Right hindlimb (tissue), 1 donor: ENCODE measurements around the gene TAPT1.

Source experiments
- DNase-seq: peaks from one replicate; pipeline ENCODE4 v3.0.0-alpha.2; 2018

The TAPT1 gene, protein sequence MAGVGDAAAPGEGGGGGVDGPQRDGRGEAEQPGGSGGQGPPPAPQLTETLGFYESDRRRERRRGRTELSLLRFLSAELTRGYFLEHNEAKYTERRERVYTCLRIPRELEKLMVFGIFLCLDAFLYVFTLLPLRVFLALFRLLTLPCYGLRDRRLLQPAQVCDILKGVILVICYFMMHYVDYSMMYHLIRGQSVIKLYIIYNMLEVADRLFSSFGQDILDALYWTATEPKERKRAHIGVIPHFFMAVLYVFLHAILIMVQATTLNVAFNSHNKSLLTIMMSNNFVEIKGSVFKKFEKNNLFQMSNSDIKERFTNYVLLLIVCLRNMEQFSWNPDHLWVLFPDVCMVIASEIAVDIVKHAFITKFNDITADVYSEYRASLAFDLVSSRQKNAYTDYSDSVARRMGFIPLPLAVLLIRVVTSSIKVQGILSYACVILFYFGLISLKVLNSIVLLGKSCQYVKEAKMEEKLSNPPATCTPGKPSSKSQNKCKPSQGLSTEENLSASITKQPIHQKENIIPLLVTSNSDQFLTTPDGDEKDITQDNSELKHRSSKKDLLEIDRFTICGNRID

GRCh38 chr4:16225863-16226815, at the start of gene TAPT1:
TSS of gene TAPT1 (minus strand) at chr4:16226471. CDS start at chr4:16226457, 14 bp downstream.
- DNase-seq, result peak; percentile 90

DNA sequence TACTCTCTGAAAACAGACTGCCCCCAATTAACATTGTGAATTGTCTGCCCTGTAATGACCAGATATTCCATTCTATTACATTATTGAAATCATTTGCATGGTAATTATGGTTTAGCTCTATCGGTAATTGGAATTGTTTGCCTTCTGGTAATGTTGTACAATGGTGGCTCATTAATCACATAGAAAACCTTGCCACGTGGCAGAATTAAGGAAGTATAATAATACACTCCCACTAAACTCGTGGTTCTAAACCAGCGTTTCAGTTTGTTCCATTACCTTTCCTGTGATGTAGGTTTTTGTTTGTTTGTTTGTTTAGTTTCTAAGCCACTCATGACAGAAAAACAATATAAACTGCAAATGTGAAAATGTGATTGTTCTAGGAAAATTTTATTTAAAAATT, 45.1 kb upstream of the TAPT1 start:
- no peak for DNase-seq

DNA sequence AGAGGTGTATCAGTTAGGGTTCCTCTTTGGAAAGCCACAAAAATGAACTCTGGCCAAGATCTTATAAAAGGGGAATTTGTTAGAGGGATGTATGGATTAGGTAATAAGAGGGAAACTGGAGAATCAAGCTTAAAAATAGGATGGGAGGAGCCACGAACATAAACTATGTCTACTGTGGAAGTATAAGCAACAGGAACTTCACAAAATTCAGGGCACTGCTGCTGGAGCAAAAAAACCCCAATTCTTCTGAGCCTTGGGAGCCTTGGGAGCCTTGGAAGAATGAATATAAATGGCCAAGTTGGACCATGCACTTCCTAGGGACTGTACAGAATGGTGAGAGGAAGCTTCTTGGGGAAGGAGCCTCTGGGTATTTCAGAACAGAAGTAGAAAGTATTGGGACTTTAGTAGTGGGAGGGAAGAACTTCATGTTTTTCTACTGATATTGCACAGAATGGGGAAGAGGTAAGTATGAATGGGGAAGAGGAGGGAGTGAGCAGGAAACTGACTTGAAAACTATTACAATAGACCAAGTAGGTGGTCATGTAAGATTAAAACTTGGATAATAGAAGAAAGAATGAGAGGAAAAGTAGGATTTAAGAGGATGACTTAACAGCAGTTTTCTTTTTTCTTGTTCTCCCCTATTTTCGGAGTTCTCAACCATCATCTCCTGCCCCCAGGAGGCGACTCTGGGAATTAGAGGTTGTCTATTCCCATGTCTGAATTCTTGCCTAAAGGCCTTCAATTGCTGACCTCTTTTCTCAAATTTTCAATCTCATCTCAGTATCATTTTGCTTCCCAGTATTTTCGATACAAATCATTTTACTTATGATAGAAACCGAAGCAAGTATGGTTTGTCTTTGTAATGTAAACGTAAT, 44.4 kb upstream of the TAPT1 start:
- no peak for DNase-seq

DNA sequence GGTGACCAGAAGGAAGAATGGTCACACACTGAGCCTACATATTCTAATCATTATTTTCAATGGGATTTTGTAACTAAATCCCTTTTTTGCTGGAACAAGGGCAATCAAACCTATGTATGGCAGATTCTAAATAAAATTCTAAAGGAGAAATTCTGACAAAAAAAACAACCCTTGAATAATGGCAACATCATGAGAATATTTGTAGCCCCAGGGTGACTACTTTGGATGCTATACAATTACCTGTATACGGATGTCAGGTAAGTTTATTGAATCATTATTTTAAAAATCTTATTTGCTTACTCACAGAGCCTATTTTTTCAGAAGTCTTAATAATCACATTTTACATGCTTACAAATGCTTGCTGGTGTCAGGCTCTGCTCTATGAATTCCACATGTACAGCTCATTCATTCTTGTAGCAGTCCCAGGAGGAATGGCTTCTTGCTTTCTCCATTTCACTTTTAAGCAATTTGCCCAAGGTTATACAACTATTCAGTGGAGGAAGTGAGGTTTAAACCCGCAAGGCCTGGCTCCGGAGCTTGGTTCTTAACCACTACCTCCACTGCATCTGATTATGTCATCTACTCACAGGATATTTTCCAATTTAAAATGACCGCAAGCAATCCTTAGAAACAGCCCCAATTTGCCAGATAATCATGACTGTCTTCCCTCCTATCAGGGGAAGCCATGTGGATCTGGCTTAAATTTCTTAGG, 43.6 kb upstream of the TAPT1 start:
- peak; percentile 54 for DNase-seq

DNA sequence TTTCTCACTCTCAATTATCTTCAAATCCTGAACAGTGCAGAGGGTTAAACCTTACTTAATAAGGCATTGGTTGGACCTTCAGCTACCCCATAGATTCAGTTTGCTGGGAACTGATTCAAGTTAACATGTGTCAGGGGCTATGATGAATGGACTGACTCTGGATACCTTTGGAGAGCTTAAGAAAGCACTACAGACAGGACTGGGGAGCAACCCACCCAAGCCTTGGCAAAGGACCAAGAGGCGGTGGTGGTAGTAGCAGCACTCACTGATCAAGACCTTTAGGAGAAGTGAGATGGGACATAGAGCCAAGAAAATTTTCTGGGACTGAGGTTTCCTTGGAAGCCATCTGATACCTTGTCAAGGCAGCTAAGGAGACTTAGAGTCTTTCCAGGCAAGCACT, 43.0 kb upstream of the TAPT1 start:
- DNase-seq, result no peak

DNA sequence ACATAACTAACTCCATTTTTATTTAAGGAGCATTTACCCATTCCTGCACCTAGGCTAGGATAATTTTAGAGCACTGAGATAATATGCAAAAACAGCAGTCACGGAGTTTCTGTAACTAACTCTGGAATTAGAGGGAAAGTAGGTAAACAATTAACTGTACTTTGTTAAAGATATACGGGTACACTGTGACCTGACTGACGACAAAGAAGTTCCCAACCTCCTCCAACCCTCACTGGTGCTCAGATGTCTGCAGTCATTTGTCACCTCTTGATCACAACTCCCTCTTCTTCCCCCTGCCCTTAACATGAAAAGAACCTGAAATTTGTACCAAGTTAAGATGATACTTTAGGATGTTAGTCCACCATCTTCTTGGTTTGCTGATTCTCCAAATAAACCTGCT, 42.0 kb upstream of the TAPT1 start:
- no peak for DNase-seq

GRCh38 chr4:16267639-16268038, 41.4 kb upstream of the TAPT1 start:
- DNase-seq, result no peak

DNA sequence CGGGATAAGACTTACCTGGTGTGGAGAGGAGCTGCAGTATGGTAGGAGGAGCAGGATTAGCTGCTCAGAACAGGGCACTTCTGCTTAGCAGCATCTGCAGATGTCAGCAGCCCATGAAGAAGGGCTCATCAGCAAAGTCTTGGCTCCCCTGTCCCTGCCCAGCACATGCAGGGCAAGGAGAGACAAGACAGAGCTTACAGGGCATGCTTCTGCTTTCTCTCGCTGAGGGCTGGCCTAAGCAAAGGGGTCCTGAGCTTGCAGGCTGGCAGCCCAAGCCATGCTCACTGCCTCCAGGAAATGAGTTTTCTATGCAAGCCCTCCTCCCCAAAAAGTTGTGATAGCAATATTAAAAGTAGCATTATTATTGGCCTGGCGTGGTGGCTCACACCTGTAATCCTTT, 39.5 kb upstream of the TAPT1 start:
- no peak for DNase-seq

DNA sequence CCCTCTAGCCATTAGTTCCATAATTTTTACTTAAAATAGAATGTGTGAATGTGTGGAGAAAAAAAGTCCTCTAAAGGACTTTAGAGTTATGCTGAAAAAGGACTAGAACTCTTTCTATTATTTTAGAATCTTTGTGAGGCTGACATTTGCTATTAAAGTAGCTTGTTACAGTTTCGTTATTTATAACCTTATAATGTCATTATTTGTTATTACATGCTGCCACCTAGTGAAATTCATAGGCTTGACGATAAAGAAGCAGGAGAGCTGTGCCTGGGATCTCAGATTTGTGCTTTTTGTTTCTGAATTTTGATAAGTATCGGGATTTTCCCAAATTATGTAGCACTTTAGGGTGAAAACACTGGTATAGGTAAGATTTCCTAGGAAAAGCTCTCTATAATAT, 38.5 kb upstream of the TAPT1 start:
- no peak for DNase-seq

DNA sequence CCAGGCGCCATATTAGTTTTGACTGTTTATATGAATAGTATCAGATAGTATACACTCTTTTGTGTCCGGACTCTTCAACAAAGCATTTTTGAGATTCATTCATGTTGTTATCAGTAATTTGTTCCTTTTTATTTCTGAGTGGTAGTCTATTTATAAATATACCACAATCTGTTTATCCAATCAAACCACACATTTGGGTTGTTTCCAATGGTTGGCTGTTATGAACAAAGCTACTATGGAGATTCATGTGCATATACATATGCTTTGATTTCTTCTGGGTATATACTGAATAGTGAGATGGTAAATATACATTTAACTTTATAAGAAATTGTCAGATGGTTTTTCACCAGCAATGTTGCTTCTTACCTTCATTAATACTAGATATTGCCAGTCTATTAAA, 36.8 kb upstream of the TAPT1 start:
- no peak for DNase-seq

DNA sequence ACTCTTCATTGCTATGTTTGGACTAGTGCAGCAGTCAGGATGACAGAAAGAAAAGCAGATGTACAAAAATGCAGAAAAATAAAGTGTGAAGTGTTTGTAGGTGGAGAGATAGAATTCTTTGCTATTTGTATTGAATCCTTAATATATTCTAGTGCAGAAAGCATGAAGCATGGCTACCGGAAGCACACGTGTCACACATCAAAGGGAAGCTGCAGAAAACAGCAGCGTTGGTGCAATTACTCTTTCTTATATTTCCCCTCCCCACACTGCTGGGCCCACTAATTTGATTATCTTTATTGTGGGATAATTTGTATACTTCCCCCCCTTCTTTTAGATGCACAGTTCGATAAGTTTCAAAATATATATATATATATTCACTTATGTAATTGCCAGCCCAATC, 35.9 kb upstream of the TAPT1 start:
- no peak for DNase-seq

DNA sequence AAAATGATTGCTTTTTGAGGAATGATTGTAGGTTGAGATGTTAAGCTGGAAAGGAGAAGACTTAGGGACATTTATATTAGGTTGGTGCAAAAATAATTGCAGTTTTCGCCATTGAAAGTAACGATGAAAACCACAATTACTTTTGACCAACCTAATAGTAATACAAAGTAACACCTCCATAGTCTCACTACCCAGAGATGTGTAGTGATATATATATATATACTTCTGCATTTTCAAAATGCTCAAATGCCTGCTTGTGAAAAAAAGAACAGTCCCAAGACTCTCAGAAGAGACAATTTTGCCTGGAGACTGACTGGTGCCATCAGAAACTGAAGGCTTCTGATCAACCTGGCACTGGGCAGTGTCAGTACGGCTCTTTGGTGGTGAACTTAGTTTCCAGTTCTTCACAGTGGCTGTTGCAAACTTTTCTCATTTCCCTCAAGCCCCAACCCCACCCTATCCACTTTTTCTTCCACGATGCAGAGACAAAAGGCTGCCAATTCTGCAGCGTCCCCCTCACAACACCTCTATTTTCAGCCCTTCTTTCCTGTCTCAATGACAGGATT, 35.1 kb upstream of the TAPT1 start:
- DNase-seq, result no peak

DNA sequence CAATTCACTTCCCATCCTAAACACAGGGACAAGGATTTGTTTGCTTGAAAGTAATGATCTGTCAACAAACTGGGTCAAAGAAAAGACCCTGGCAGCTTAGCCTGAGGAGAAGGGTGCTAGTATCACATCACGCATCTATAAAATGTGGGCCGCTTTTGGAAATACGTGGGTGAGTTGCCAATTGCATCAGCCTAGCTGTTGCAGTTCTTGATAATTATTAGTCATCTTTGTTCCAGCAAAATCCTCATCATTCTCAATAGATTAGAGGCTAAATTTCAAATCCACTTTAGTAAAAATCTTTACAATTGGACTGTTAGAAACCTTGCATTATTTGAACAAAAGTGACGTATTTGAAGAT, 33.6 kb upstream of the TAPT1 start:
- DNase-seq, result no peak

DNA sequence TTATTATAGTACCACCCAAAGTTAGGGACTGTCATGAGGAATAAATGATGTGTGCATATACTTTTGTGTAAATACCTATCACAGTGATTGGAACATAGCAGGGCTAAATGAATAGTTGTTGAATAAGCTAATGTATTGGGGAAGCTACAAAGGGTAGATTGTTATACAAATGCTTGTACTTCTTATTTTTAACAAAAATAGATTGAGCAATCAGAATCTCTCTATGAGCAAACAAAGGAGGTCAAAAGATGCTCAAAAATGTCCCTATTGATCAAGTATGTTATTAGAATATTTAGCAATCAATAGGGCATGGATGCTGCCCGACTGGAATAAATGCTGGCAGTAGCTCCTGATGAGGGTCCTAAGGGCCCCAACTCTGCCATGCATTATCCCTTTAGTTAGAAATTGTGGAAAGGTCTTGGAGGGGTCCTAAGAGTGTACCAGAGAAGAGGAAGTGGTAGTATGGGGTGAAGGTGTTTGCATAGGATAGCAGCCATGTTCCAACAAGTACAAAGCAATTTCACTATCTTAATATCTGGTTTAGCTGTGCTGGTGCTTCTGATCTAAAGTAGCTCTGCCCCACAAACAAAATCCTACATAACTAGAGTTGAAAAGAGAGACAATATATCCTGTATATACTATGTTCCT, 33.1 kb upstream of the TAPT1 start:
- no peak for DNase-seq

- no peak for DNase-seq
Measured at GRCh38 chr4:16257611-16258010, 31.3 kb upstream of the TAPT1 start.

DNA sequence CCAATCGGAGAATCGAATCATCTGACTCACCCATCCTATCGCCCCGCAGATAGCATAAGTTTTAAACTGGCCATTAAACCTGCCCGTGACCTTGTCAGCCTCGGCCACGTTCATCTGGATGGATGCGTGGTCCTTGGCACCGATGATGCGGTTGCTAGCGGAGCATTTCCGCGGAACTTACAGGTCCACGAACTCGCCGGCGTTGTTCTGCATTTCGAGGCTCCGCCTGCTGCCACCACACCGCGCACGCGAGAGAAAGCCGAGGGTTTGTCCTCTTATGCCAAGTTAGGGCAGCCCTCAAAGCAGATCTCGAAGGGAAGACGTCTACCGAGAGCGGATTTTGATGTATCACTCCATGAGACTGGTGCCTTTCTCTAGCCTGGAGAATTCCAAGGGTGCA, 30.1 kb upstream of the TAPT1 start:
- no peak for DNase-seq

GRCh38 chr4:16255730-16256129, 29.5 kb upstream of the TAPT1 start:
- no peak for DNase-seq

GRCh38 chr4:16253127-16253960, 27.1 kb upstream of the TAPT1 start:
- no peak for DNase-seq

DNA sequence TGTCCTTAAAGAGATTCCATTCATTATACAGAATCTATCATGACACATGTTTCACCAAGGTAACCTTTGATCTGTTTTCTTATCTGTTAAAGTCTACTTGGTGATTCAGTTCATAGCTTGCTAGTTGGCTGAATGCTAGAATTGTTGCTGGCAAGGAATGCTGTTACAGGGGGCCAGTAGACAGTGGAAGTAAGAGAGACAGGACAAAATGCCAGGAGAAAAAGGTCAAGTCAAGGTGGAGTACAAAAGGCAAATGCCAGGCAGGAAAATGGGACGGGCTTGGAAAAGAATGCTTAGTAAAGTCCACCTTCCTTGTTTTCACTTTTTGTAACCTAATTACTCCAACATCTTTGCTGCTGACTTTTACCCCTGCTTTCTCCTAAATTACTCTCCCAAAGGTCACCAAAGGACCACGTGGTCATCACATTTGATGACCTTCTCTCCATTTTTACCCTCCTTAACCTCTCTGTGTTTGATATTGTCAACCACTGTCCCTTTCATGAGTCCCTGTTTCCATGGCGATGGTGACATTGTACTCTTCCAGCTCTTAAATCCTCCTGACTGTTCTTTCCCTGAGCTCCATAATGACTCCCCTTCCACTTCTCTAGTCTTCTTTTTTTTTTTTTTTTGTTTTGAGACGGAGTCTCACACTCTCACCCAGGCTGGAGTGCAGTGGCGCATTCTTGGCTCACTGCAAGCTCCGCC, 24.5 kb upstream of the TAPT1 start:
- no peak for DNase-seq

GRCh38 chr4:16248605-16249004, 22.3 kb upstream of the TAPT1 start:
- no peak for DNase-seq
